Uterus (tissue), 2 donors: ENCODE measurements around the gene MYCBPAP.

Source experiments
- POLR2A ChIP-seq, 2 donors: fragments of 450-650 bp; IDR thresholded peaks; one replicate each; pipeline ENCODE4 v1.6.1; 2016; ENCODE audit warnings: antibody characterized with exemption in 2 of 2, mild to moderate bottlenecking in 1 of 2, moderate library complexity in 1 of 2
- TF ChIP-seq, protein P1 (sequence below), 4 experiments: fragments of 200-600 bp in 2 of 4; fragments of 450-650 bp in 2 of 4; sonication (generic) in 2 of 4; IDR thresholded peaks; one replicate each; pipeline ENCODE4 v1.5.1; 2016 to 2019; ENCODE audit warnings: antibody characterized with exemption in 4 of 4, mild to moderate bottlenecking in 2 of 4, moderate library complexity in 1 of 4

DNA sequence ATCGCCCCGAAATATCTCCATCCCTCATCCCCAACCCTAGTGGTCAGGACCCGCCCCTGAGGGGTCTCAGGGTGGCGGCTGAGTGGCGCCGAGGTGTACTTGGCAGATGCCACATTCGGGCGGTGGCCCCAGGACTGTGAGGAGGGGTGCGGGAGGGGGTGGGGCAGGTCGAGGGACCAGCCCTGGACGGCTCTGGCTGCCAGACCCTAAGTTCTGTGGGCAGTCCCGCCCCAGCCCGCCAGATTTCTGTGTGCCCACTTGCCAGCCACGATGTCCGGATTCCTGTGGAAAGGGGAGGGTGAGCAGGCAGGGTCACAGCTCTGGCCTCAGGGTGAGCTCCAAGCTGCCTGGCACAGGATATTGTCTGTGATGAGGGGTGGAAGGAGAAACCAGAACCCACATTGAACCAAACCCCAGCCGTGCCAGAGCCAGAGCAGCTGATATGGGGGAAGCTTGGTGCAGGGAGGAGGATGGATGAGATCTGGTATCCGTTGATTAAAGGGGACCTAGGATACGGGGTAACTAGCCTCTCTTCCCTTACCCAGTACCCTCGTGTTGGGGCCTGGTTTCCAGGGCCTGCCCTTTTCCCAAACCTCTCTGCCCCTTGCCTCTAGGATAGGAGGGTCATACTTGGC, 38.5 kb upstream of the MYCBPAP start:
- TF ChIP-seq, protein P1, sequence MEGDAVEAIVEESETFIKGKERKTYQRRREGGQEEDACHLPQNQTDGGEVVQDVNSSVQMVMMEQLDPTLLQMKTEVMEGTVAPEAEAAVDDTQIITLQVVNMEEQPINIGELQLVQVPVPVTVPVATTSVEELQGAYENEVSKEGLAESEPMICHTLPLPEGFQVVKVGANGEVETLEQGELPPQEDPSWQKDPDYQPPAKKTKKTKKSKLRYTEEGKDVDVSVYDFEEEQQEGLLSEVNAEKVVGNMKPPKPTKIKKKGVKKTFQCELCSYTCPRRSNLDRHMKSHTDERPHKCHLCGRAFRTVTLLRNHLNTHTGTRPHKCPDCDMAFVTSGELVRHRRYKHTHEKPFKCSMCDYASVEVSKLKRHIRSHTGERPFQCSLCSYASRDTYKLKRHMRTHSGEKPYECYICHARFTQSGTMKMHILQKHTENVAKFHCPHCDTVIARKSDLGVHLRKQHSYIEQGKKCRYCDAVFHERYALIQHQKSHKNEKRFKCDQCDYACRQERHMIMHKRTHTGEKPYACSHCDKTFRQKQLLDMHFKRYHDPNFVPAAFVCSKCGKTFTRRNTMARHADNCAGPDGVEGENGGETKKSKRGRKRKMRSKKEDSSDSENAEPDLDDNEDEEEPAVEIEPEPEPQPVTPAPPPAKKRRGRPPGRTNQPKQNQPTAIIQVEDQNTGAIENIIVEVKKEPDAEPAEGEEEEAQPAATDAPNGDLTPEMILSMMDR (IDR thresholded peaks at IDR 0.05) = no peak
- no peak for TF ChIP-seq POLR2A (IDR thresholded peaks at IDR 0.05)
